GM18499 (cell line): ENCODE measurements around the gene MBP.
A peak's percentile ranks its signal among the peaks of the same experiment; 100 is the strongest.

Experiments
- ATAC-seq: cut with Tn5 transposase; IDR thresholded peaks from one replicate; pipeline ENCODE4 v1.9.1; 2021; ENCODE audit warnings: moderate number of reproducible peaks; ENCODE audit not compliant: insufficient read depth, unreplicated experiment

Gene MBP

GRCh38 chr18:77132369-77133050 lies at the start of gene MBP:
Gene MBP (minus strand): TSS chr18:77132783. CDS start chr18:77105261, 27,522 bp downstream.
- ATAC-seq = peak; percentile 28

GRCh38 chr18:77181950-77182707 lies 49.5 kb upstream of the MBP start:
- no peak for ATAC-seq

- no peak for ATAC-seq
Measured at GRCh38 chr18:77178559-77178958, 46.0 kb upstream of the MBP start.

GRCh38 chr18:77177009-77177408 lies 44.4 kb upstream of the MBP start:
- ATAC-seq = no peak

- ATAC-seq = no peak
Measured at GRCh38 chr18:77173275-77174030, 40.9 kb upstream of the MBP start.

GRCh38 chr18:77170890-77171410 lies 38.4 kb upstream of the MBP start:
- ATAC-seq = no peak

- ATAC-seq = no peak
Measured at GRCh38 chr18:77168811-77169311, 36.3 kb upstream of the MBP start.

- no peak for ATAC-seq
Measured at GRCh38 chr18:77167251-77167650, 34.7 kb upstream of the MBP start.

GRCh38 chr18:77166523-77166922 lies 33.9 kb upstream of the MBP start:
- no peak for ATAC-seq

GRCh38 chr18:77165503-77166188 lies 33.1 kb upstream of the MBP start:
- ATAC-seq = no peak

- ATAC-seq = no peak
Measured at GRCh38 chr18:77164763-77165485, 32.3 kb upstream of the MBP start.

- ATAC-seq = no peak
Measured at GRCh38 chr18:77164026-77164425, 31.4 kb upstream of the MBP start.

GRCh38 chr18:77162580-77162979 lies 30.0 kb upstream of the MBP start:
- ATAC-seq = no peak

GRCh38 chr18:77161961-77162360 lies 29.4 kb upstream of the MBP start:
- ATAC-seq = no peak

GRCh38 chr18:77161383-77161782 lies 28.8 kb upstream of the MBP start:
- ATAC-seq = no peak

GRCh38 chr18:77160515-77160914 lies 27.9 kb upstream of the MBP start:
- peak; percentile 40 for ATAC-seq

- ATAC-seq = no peak
Measured at GRCh38 chr18:77157312-77157711, 24.7 kb upstream of the MBP start.

- ATAC-seq = no peak
Measured at GRCh38 chr18:77155031-77155430, 22.4 kb upstream of the MBP start.

- no peak for ATAC-seq
Measured at GRCh38 chr18:77153404-77153803, 20.8 kb upstream of the MBP start.
